GM10847 (cell line): ENCODE measurements around the gene TRAF4.
A peak's percentile ranks its signal among the peaks of the same experiment; 100 is the strongest.

Source experiments
- POLR2A ChIP-seq: IDR thresholded peaks from 2 replicates; pipeline ENCODE4 v1.6.1; 2011; ENCODE audit not compliant: insufficient read length; ENCODE audit errors: extremely low read depth

Gene TRAF4

DNA sequence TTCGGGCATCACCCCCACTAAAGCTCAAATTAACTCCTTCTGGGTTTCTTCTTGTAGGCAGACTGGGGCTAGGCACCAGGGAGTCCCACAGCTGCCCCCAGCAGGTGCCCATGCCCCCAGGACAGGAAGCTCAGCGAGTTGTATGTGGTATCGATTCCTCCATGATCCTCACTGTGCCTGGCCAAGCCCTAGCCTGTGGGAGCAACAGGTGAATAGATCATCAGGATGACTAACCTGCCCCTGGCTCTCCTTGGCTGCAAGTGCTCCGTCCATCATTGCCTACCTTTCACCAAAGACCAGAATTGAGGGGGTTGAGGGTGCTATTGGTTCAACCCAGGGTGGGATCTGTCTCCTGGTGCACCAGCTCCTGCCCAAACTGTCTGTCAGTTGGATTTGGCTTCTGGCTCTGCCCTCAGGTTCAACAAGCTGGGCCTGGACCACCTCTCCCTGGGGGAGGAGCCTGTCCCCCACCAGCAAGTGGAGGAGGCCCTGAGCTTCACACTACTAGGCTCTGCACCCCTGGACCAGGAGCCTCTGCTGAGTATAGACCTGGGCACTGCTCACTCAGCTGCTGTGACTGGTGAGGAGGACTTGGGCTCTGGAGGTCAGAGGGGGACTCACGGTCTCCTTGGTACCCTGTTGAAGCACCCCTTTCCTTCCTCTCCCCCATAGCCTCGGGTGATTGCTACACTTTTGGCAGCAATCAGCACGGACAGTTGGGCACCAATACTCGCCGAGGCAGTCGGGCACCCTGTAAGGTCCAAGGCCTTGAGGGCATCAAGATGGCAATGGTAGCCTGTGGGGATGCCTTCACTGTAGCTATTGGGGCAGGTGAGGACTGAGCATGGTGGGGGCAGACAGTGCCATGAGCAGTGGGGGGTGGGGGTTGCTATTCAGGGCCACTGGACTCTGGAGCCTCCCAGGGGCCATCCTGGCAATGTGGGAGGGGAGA is 3.1 kb upstream of the TRAF4 start:
- no peak for TF ChIP-seq POLR2A

DNA sequence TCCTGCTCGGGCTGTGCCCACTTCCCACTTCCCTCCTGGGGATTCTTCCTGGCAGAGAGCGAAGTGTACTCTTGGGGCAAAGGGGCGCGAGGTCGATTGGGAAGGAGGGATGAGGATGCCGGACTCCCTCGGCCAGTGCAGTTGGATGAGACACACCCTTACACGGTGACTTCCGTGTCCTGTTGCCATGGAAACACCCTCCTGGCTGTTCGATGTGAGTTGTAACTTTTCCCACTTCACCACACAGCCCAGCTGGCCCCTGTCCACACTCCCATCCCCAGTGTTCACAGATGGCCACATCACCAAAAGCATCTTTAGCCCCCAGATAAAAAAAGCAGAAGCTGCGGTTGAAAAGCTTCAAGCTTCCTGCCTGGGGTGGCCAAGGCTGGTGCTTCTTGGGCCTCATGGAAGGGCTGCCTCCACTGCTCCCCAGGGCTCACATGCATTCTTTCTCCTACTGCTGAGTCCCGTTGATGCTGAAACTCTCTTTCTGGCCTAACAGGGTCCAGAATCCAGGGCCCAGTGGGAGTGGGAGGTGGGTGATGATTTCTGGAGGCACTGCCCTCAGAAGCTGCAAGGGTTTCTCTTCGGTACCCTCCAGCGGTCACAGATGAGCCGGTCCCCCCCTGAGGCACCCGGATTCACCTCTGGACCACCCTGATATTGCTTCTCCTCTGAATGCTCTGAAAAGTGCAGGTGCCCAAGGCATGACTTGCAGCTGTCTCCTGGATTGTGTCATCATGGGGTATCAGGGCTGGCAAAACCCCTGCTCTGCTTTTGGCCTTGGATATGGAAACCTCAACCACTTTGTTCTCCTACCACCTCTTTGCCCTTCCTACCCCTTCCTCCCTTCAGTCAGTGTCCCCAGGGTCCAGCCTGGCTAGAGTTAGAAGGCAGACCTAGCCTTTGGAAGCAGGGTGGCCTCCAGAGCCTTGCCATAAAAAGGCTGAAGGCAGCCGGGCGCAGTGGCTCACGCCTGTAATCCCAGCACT is 2.2 kb upstream of the TRAF4 start:
- TF ChIP-seq POLR2A, result no peak

DNA sequence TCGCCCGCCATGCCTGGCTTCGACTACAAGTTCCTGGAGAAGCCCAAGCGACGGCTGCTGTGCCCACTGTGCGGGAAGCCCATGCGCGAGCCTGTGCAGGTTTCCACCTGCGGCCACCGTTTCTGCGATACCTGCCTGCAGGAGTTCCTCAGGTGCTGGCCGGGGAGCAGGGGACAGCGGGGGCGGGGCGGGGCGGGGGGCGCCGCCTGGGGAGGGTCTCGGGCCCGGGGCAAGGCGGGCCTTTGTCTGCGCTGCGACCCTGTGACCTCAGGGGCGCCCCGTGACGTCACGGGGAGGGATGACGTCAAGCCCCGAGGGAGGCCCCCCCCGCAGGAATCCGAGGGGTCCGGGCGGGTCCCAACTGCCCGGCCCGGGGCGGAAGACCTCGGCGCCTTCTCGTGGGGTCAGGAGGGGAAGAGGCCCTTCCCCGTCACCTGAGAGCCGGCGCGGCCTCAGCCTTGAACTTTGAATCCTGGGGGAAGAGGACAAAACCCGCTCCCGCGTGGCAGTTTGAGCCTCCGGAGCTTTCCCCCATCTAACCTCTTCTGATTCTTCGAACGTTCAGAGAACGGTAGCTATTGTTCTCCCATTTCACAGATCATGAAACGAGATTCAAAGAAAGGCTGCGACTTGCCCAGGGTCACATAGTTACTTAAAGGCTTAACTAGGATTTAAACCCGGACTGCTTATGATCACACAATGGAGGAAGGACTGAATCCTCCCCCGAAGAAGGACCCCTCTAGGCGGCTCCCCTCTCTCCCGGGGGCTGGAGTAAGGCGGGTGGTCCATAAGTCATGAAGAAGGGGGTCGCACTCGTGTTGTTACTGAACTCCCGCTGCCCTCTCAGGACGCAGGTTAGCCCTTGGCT is 527 bp downstream of the TRAF4 start:
- no peak for TF ChIP-seq POLR2A

DNA sequence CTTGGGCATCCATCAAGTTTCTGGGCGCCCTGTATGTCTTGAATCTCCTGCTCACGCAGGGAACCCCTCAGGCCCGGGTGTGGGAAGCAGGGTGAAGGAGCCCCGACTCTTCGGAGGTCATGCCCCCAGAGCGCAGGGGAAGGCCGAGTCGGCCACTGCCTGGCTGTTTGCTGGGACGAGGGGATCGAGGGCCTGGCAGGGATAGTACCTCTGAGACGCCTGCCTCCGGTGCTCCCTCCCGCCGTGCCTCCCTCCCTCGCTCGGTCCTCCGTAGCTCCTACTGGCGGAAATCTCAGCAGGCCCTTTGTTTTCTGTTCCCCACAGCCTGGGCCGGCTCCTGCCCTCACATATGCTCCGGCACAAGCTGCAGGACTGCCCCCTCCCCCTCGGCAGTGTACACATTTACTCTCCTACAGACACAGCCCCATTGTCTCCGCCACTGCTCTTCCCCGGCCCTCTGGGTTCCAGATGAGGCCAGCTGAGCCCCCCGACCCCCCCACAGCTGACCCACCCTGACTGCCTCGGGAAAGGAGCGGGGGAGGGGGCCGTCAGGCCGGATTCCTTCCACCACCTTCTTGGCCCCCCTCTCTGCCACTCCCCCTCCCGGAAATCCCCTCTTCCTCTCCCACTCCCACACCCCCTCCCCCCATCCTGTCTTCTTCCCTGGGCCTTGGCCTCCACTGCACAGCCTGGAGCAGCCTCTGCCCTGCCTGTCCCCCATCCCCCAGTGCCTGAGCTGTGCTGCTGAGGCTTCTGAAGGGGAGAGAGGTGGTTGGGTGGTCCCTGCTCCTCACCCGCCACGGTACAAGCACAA is 1.4 kb downstream of the TRAF4 start:
- peak; percentile 6 for TF ChIP-seq POLR2A

DNA sequence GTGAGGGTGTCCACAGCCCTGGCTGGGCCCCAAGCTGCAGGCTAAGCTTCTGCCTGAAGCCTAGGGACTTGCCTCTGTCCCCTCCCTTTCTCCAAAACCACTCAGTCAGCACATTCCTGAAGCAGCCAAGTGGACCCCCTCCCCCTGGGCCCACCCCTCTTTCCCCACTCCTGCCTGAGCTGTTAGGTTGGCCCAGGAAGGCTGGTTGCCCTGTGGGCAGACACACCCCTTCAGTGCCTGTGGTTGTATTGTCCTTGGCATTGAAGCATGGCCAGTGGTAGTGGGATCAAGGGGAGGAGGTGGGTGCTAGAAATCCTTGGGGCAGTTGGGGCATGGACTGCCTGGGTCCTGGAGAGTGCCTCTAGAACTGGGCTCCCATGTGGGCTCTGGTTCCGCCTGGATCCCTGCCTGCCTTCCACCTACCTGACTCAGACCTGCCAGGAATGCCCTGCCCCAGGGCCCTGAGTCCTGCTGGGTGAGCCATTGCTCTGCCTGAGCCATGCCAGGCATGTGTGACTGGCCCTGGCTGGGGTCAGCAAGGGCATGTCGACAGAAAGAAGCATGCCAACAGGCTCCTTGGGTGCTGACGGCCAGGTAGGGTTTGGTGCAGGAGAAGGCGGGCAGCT is 2.1 kb downstream of the TRAF4 start:
- peak; percentile 4 for TF ChIP-seq POLR2A

DNA sequence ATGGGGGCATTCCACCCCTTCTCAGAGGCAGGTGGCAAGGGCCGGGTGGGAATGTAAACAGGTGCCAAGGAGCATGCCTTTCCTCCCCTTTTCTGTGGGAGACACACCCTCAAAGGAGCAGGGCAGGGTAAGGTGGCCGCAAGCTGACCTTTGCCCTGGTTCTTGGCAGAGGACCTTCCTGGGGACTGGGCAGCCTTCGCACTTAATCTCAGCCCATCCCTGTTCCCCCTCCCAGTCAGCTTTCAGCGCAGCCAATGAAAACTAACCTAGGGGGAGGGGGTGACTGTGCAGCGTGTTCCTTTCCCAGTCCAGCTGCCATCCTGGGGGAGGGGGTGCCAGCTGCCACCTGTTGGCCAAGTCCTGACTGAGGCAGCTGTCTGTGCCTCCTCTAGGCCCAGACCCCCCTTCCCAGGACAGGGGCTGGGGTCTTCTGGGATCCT is 2.8 kb downstream of the TRAF4 start:
- no peak for TF ChIP-seq POLR2A

DNA sequence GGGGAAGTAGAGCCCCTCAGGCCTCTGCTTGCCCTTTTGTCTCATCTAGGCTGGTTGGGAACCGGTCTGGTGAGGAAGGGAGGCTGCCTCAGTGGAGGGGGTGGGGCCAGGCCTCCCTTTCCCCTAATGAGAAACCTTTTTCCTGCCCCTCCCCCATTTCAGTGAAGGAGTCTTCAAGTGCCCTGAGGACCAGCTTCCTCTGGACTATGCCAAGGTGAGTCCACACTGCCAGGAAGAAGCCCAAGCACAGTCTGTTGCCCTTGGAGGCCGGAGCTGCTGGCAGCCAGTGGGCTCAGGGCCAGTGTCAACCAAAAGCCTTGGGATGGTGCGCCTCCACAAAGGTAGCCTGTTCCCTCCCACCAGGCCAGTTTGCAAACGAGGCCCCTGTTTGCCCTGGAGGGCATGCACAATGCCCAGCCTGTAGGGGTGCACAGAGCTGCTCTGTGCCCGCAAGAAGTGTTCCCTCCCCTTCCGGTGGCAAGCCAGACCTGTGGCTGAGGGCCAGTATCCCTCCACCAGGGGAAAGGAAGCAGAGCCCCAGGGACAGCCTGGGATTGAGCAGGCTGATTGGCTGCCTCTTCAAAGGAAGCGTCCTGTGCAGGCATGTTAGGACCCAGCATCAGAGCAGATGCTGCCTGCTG is 3.4 kb downstream of the TRAF4 start:
- TF ChIP-seq POLR2A, result no peak

DNA sequence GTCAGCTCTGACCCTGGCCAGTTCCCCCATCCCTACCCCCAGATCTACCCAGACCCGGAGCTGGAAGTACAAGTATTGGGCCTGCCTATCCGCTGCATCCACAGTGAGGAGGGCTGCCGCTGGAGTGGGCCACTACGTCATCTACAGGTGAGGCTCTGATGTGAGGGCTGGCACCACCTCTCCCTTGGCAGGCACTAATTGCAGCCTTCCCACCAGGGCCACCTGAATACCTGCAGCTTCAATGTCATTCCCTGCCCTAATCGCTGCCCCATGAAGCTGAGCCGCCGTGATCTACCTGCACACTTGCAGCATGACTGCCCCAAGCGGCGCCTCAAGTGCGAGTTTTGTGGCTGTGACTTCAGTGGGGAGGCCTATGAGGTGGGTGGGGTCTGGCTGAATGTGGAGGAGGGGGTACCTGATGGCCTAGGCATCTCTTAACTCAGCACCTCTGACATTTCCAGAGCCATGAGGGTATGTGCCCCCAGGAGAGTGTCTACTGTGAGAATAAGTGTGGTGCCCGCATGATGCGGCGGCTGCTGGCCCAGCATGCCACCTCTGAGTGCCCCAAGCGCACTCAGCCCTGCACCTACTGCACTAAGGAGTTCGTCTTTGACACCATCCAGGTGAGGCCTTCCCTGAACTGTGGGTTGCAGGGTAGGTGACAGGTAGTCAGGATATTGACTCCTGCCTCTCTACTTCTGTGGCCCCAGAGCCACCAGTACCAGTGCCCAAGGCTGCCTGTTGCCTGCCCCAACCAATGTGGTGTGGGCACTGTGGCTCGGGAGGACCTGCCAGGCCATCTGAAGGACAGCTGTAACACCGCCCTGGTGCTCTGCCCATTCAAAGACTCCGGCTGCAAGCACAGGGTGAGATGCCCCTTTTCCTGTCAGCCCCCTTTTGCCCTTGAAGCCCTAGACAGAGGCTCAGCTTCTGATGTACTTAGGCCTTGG is 4.3 kb downstream of the TRAF4 start:
- TF ChIP-seq POLR2A, result no peak

DNA sequence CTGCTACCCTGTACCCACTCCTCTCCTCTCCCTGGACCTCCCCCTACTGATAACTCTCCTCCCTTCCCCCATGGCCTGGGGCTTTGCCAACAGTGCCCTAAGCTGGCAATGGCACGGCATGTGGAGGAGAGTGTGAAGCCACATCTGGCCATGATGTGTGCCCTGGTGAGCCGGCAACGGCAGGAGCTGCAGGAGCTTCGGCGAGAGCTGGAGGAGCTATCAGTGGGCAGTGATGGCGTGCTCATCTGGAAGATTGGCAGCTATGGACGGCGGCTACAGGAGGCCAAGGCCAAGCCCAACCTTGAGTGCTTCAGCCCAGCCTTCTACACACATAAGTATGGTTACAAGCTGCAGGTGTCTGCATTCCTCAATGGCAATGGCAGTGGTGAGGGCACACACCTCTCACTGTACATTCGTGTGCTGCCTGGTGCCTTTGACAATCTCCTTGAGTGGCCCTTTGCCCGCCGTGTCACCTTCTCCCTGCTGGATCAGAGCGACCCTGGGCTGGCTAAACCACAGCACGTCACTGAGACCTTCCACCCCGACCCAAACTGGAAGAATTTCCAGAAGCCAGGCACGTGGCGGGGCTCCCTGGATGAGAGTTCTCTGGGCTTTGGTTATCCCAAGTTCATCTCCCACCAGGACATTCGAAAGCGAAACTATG is 5.2 kb downstream of the TRAF4 start:
- TF ChIP-seq POLR2A, result no peak

DNA sequence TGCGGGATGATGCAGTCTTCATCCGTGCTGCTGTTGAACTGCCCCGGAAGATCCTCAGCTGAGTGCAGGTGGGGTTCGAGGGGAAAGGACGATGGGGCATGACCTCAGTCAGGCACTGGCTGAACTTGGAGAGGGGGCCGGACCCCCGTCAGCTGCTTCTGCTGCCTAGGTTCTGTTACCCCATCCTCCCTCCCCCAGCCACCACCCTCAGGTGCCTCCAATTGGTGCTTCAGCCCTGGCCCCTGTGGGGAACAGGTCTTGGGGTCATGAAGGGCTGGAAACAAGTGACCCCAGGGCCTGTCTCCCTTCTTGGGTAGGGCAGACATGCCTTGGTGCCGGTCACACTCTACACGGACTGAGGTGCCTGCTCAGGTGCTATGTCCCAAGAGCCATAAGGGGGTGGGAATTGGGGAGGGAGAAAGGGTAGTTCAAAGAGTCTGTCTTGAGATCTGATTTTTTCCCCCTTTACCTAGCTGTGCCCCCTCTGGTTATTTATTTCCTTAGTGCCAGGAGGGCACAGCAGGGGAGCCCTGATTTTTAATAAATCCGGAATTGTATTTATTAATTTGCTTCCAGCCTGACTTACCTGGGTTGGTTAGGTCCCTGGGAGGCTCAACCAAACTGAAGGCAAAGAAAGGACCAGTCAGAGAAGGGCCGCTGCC is 5.8 kb downstream of the TRAF4 start:
- TF ChIP-seq POLR2A, result no peak
